ENCODE measurements around the gene RBP2.

- TF ChIP-seq CTCF (IDR thresholded peaks at IDR 0.05; ENCODE audit: extremely low read depth in 1 of 2, insufficient read depth in 1 of 2, low read depth in 1 of 2, low read length in 2 of 2) (no peak), POLR2A (IDR thresholded peaks at IDR 0.05; ENCODE audit: low read depth, low read length) (no peak), EZH2 (IDR thresholded peaks at IDR 0.05; ENCODE audit: borderline replicate concordance, low read depth, low read length, severe bottlenecking) (no peak), MAX (IDR thresholded peaks at IDR 0.05; ENCODE audit: insufficient read depth, insufficient read length) (no peak), POLR2AphosphoS5 (IDR thresholded peaks at IDR 0.05; ENCODE audit: insufficient read depth, low read depth, low read length) (no peak), GATA2 (IDR thresholded peaks at IDR 0.05; ENCODE audit: insufficient read depth, insufficient read length, low read depth, low read length) (no peak), MYC (IDR thresholded peaks at IDR 0.05; ENCODE audit: low read depth, low read length) (no peak), FOS (IDR thresholded peaks at IDR 0.05; ENCODE audit: borderline replicate concordance, insufficient read depth, low read length) (no peak), JUN (IDR thresholded peaks at IDR 0.05; ENCODE audit: borderline replicate concordance, insufficient read depth, insufficient read length, low read depth) (no peak)
Measured at GRCh38 chr3:139521144-139521543, 44.8 kb upstream of the RBP2 start.
